ENCODE measurements around the gene IDI1.
A peak's percentile ranks its signal among the peaks of the same experiment; 100 is the strongest.

The IDI1 gene

GRCh38 chr10:1034758-1035157, 14.2 kb downstream of the IDI1 start:
- peak overlapping the region; percentile 52 for H3K27ac ChIP-seq
- TF ChIP-seq ZFX (IDR thresholded peaks at IDR 0.05; ENCODE audit: borderline replicate concordance) (no peak), CTCF (IDR thresholded peaks at IDR 0.05) (no peak)

GRCh38 chr10:1033601-1034000, 15.3 kb downstream of the IDI1 start:
- H3K27ac ChIP-seq: peak overlapping the region; percentile 52; the same call in 1 of the 2 replicates
- no peak for TF ChIP-seq ZFX (IDR thresholded peaks at IDR 0.05; ENCODE audit: borderline replicate concordance)
- no peak for TF ChIP-seq CTCF (IDR thresholded peaks at IDR 0.05)

- TF ChIP-seq CTCF (IDR thresholded peaks at IDR 0.05) (no peak), ZFX (IDR thresholded peaks at IDR 0.05; ENCODE audit: borderline replicate concordance) (no peak)
- H3K27ac ChIP-seq: no peak overlapping the region
These were observed 19.1 kb downstream of the IDI1 start for GRCh38 chr10:1029838-1030237.

GRCh38 chr10:1026578-1026977, 22.3 kb downstream of the IDI1 start:
- H3K27ac ChIP-seq: no peak overlapping the region
- no peak for TF ChIP-seq CTCF (IDR thresholded peaks at IDR 0.05)
- no peak for TF ChIP-seq ZFX (IDR thresholded peaks at IDR 0.05; ENCODE audit: borderline replicate concordance)

GRCh38 chr10:1025683-1026082, 23.2 kb downstream of the IDI1 start, which contains the start of gene IDI2:
TSS of gene IDI2 (minus strand) at chr10:1025859. CDS start at chr10:1024723, 1,136 bp downstream.
- no peak for TF ChIP-seq ZFX (IDR thresholded peaks at IDR 0.05; ENCODE audit: borderline replicate concordance)
- TF ChIP-seq CTCF (IDR thresholded peaks at IDR 0.05): no peak
- no peak within 1 kb of the TSS for H3K27ac ChIP-seq

GRCh38 chr10:1024103-1024502, 24.8 kb downstream of the IDI1 start:
- no peak for TF ChIP-seq ZFX (IDR thresholded peaks at IDR 0.05; ENCODE audit: borderline replicate concordance)
- TF ChIP-seq CTCF (IDR thresholded peaks at IDR 0.05): no peak
- no peak overlapping the region for H3K27ac ChIP-seq

GRCh38 chr10:1022413-1022812, 26.5 kb downstream of the IDI1 start:
- TF ChIP-seq CTCF (IDR thresholded peaks at IDR 0.05): no peak
- TF ChIP-seq ZFX (IDR thresholded peaks at IDR 0.05; ENCODE audit: borderline replicate concordance): no peak
- H3K27ac ChIP-seq: no peak overlapping the region
